RWPE2 (cell line): ENCODE data around the gene CRABP1.
"Not testable (repeated sequence)": the region's sequence is repeated elsewhere in the genome, so short reads cannot be mapped to it uniquely, and the experiment has no call there.

Experiments
- ATAC-seq: fragments of 200-7000 bp; cut with Tn5 transposase; 3 replicates; pipeline ENCODE4 v1.9.1; 2021; ENCODE audit warnings: low read depth
- DNase-seq: peaks from one replicate; pipeline ENCODE4 v3.0.0-alpha.2; 2020; ENCODE audit warnings: low spot score
- H3K27ac ChIP-seq: fragments of 450-650 bp; 2 replicates; pipeline ENCODE4 v1.5.1; 2017; ENCODE audit warnings: mild to moderate bottlenecking; ENCODE audit not compliant: poor library complexity, severe bottlenecking
- H3K27me3 ChIP-seq: fragments of 250-450 bp; sonication (Bioruptor Pico); 2 replicates; pipeline ENCODE4 v1.5.1; 2021; ENCODE audit warnings: mild to moderate bottlenecking, moderate library complexity; ENCODE audit not compliant: insufficient read depth, poor library complexity, severe bottlenecking
- H3K36me3 ChIP-seq: fragments of 250-450 bp; sonication (Bioruptor Pico); 2 replicates; pipeline ENCODE4 v1.5.1; 2020; ENCODE audit warnings: low read depth, mild to moderate bottlenecking, moderate library complexity
- H3K4me1 ChIP-seq: fragments of 250-450 bp; sonication (Bioruptor Pico); 2 replicates; pipeline ENCODE4 v1.5.1; 2021; ENCODE audit warnings: mild to moderate bottlenecking, moderate library complexity; ENCODE audit not compliant: insufficient read depth, poor library complexity, severe bottlenecking
- H3K4me3 ChIP-seq: fragments of 250-450 bp; sonication (Bioruptor Pico); 2 replicates; pipeline ENCODE4 v1.5.1; 2021; ENCODE audit warnings: mild to moderate bottlenecking, moderate library complexity; ENCODE audit not compliant: severe bottlenecking
- H3K9me3 ChIP-seq: fragments of 250-450 bp; sonication (Bioruptor Pico); 2 replicates; pipeline ENCODE4 v1.5.1; 2021; ENCODE audit warnings: mild to moderate bottlenecking, moderate library complexity; ENCODE audit not compliant: severe bottlenecking
- TF ChIP-seq, protein P1 (sequence below): fragments of 450-650 bp; IDR thresholded peaks from one replicate; pipeline ENCODE4 v1.5.1; 2017; ENCODE audit warnings: mild to moderate bottlenecking, moderate library complexity; ENCODE audit not compliant: poor library complexity, severe bottlenecking

Gene CRABP1

DNA sequence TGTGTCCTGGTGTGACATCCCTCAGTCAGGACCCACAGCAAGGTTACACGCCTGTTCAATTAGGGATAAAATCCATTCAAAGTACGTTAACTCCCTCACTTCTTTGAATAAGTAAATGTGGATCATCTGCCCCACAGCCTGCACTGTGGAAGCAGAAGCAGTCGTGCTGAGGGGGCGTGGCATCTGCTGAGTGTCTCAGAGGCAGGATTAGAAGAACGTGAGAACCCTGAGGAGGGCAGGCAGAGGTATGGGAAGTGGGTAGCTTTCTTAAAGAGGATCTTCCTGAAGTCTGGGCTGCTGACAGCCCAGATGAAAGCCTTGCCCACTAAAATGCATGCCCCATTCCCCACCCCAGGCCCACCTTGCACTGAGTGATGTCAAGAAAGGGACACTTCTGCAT is 28.5 kb downstream of the CRABP1 start:
- no peaks in the 10 kb centered on the region for H3K27me3 ChIP-seq
- peak; percentile 68 for DNase-seq
- TF ChIP-seq, protein P1, sequence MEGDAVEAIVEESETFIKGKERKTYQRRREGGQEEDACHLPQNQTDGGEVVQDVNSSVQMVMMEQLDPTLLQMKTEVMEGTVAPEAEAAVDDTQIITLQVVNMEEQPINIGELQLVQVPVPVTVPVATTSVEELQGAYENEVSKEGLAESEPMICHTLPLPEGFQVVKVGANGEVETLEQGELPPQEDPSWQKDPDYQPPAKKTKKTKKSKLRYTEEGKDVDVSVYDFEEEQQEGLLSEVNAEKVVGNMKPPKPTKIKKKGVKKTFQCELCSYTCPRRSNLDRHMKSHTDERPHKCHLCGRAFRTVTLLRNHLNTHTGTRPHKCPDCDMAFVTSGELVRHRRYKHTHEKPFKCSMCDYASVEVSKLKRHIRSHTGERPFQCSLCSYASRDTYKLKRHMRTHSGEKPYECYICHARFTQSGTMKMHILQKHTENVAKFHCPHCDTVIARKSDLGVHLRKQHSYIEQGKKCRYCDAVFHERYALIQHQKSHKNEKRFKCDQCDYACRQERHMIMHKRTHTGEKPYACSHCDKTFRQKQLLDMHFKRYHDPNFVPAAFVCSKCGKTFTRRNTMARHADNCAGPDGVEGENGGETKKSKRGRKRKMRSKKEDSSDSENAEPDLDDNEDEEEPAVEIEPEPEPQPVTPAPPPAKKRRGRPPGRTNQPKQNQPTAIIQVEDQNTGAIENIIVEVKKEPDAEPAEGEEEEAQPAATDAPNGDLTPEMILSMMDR = no peak
- no peak overlapping the region for H3K27ac ChIP-seq
- no peak overlapping the region for H3K4me3 ChIP-seq
- H3K9me3 ChIP-seq = no peaks in the 10 kb centered on the region
- H3K36me3 ChIP-seq = no peaks in the 10 kb centered on the region
- no peaks in the 10 kb centered on the region for H3K4me1 ChIP-seq
- peak; percentile 23; the same call in 1 of the 3 replicates for ATAC-seq

DNA sequence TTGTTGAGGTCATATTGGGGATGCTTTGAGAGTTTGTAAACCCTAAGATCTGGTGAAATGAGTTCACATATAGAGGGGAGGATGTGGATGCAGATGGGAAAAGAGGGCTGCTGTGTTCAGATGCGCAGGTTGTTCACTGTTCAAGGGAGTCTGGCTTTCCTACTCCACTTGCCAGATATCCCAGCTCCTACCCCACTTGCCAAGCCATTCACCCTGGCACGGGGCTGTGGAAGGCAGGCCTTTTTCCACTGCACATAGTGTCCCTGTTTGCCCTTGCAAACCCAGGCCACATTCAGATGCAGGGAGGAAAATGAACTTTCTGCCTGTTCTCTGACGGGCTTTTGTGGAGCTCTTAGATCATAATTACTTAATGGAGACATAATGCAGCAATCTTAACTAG is 29.0 kb downstream of the CRABP1 start:
- DNase-seq (no peak), ATAC-seq (no peak)
- no peaks in the 10 kb centered on the region for H3K36me3 ChIP-seq
- no peak overlapping the region for H3K27ac ChIP-seq
- H3K4me3 ChIP-seq = no peak overlapping the region
- TF ChIP-seq, protein P1 = no peak
- H3K27me3 ChIP-seq = no peaks in the 10 kb centered on the region
- no peaks in the 10 kb centered on the region for H3K4me1 ChIP-seq
- H3K9me3 ChIP-seq = no peaks in the 10 kb centered on the region

DNA sequence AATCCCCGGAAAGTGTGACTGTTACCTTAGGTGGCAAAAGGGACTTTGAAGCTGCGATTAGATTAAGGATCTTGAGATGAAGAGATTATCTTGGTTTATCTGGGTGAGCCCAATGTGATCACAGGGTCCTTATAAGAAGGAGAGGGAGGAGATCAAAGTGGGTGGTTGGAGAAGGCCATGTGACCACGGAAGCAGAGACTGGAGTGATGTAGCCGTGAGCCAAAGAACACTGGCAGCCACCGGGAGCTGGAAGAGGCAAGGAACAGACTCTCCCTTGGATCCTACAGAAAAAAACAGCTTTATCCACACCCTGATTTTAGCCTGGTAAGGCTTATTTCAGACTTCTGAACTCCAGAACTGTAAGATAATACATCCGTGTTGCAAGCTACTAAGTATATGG is 29.9 kb downstream of the CRABP1 start:
- H3K4me3 ChIP-seq = no peak overlapping the region
- H3K4me1 ChIP-seq = peaks cover 4% of the 10 kb centered on the region
- H3K27me3 ChIP-seq = no peaks in the 10 kb centered on the region
- ATAC-seq (no peak), DNase-seq (no peak)
- H3K27ac ChIP-seq = no peak overlapping the region
- no peaks in the 10 kb centered on the region for H3K9me3 ChIP-seq
- TF ChIP-seq, protein P1 = no peak
- H3K36me3 ChIP-seq = no peaks in the 10 kb centered on the region

DNA sequence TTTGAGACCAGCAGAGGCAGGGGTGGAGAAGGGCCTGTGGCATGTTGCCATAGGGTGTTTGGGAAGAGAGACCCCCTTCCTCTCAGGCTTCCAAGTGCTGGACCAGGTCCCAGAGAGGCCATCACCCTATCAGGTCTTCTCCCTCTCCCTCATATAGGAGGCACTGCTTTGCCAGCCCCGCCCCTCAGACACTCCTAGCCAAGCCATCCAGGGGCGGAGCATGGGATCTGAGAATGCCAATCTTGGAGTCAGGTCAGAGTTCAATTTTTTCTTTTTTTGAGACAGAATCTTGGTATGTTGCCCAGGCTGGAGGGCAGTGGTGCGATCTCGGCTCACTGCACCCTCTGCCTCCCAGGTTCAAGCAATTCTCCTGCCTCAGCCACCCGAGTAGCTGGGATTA is 32.7 kb downstream of the CRABP1 start:
- no peaks in the 10 kb centered on the region for H3K36me3 ChIP-seq
- no peak overlapping the region for H3K4me3 ChIP-seq
- TF ChIP-seq, protein P1 = no peak
- H3K9me3 ChIP-seq = no peaks in the 10 kb centered on the region
- H3K27me3 ChIP-seq = no peaks in the 10 kb centered on the region
- ATAC-seq = no peak
- DNase-seq = peak; percentile 65
- H3K27ac ChIP-seq = no peak overlapping the region
- H3K4me1 ChIP-seq = peaks cover 10% of the 10 kb centered on the region

DNA sequence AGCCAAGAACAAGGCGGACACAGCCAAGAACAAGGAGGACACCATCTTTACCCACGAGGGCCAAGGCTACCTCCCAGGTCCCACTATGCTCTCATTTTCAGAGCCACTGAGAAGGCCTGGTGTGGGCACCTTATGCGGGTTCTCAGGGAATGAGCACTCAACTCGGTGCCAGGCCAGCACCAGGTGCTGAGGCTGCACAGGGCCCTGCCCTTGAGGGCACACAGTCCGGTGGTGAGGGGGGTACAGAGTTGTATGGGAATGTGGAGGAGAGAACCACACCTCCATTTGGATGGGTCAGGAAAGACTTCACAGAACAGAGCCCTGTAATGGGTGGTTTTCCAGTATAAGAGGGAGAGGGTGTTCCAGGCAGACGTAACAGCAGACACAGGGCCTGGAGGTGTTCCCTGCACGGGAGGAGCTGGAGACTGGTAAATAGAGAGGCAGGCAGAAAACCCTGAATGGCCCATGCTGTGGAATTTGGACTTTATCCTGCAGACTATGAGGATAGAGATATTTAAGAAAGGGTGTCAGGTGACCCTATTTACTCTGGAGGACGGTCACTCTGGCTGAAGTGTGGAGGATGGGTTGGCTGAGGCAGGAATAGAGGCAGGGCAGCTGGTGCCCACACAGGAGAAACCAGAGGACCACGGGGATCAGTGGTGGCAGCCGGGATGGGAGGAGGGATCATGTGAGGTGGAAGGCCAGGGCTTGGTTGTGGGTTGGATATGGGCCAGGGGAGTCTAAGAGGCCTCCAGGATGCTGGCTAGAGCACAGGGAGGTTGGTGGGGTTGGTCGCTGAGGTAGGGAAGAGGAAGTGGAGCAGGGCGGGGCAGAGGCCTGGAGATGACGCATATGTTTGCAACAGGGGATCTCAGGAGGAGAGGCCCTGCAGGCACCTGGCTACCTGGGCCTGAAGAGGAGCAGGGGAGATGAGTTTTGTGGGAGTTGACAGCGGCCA is 34.6 kb downstream of the CRABP1 start:
- H3K27me3 ChIP-seq = no peaks in the 10 kb centered on the region
- peaks cover 10% of the 10 kb centered on the region for H3K4me1 ChIP-seq
- DNase-seq = peak; percentile 89
- no peaks in the 10 kb centered on the region for H3K9me3 ChIP-seq
- H3K36me3 ChIP-seq = no peaks in the 10 kb centered on the region
- H3K27ac ChIP-seq = peak overlapping the region; percentile 26
- ATAC-seq = peak; percentile 100
- H3K4me3 ChIP-seq = no peak overlapping the region
- TF ChIP-seq, protein P1 = no peak

DNA sequence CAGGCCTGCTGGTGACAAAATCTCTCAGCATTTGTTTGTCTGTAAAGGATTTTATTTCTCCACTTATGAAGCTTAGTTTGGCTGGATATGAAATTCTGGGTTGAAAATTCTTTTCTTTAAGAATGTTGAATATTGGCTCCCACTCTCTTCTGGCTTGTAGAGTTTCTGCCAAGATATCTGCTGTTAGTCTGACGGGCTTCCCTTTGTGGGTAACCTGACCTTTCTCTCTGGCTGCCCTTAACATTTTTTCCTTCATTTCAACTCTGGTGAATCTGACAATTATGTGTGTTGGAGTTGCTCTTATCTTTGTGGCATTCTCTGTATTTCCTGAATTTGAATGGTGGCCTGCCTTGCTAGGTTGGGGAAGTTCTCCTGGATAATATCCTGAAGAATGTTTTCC is 40.0 kb downstream of the CRABP1 start:
- not testable (repeated sequence) for ATAC-seq

More for the DNA sequence above, 40.0 kb downstream of the CRABP1 start:
- H3K4me3 ChIP-seq, H3K27ac ChIP-seq, H3K36me3 ChIP-seq, H3K4me1 ChIP-seq, H3K9me3 ChIP-seq, DNase-seq: not testable (repeated sequence)
- H3K27me3 ChIP-seq = peaks cover 11% of the 10 kb centered on the region
